DMS 273 (cell line): Measurements from ENCODE around the gene ATP8B4.

Experiments used
- DNase-seq: peaks from one replicate; lab custom pipeline; 2025; ENCODE audit not compliant: unreplicated experiment; lab: John Stamatoyannopoulos, UW

ATP8B4 gene

GRCh38 chr15:49900006-49900902, 218.8 kb downstream of the ATP8B4 start:
- DNase-seq = no peak

- DNase-seq = no peak
Measured at GRCh38 chr15:49898575-49899283, 220.3 kb downstream of the ATP8B4 start.

- no peak for DNase-seq
Measured at GRCh38 chr15:49898097-49898496, 220.9 kb downstream of the ATP8B4 start.

GRCh38 chr15:49895347-49896223, 223.4 kb downstream of the ATP8B4 start:
- no peak for DNase-seq

GRCh38 chr15:49890689-49891088, 228.3 kb downstream of the ATP8B4 start:
- DNase-seq = no peak

- DNase-seq = no peak
Measured at GRCh38 chr15:49889536-49889935, 229.5 kb downstream of the ATP8B4 start.

GRCh38 chr15:49888734-49889133, 230.3 kb downstream of the ATP8B4 start:
- no peak for DNase-seq

- no peak for DNase-seq
Measured at GRCh38 chr15:49888323-49888693, 230.7 kb downstream of the ATP8B4 start.

GRCh38 chr15:49887659-49888322, 231.2 kb downstream of the ATP8B4 start:
- no peak for DNase-seq

GRCh38 chr15:49883121-49883520, 235.9 kb downstream of the ATP8B4 start:
- DNase-seq = no peak

- no peak for DNase-seq
Measured at GRCh38 chr15:49881866-49882265, 237.2 kb downstream of the ATP8B4 start.

GRCh38 chr15:49881433-49881832, 237.6 kb downstream of the ATP8B4 start:
- no peak for DNase-seq

- no peak for DNase-seq
Measured at GRCh38 chr15:49877873-49878521, 241.0 kb downstream of the ATP8B4 start.

GRCh38 chr15:49877117-49877872, 241.7 kb downstream of the ATP8B4 start:
- no peak for DNase-seq

GRCh38 chr15:49876401-49877038, 242.5 kb downstream of the ATP8B4 start:
- DNase-seq = no peak

GRCh38 chr15:49875392-49875791, 243.6 kb downstream of the ATP8B4 start:
- no peak for DNase-seq

- no peak for DNase-seq
Measured at GRCh38 chr15:49870472-49870871, 248.6 kb downstream of the ATP8B4 start.

GRCh38 chr15:49868348-49868747, 250.7 kb downstream of the ATP8B4 start:
- DNase-seq = no peak
